HAP-1 (cell line): Measurements from ENCODE around the gene GARNL3.

Experiments used
- DNase-seq, 2 experiments: peaks; one replicate each; pipeline ENCODE4 v3.0.0-alpha.2; 2016 to 2020; ENCODE audit warnings: low spot score in 2 of 2
- H3K27me3 ChIP-seq: fragments of 250-450 bp; sonication (Bioruptor Pico); 2 replicates; pipeline ENCODE4 v1.5.1; 2020; ENCODE audit warnings: low read depth, mild to moderate bottlenecking, moderate library complexity
- H3K36me3 ChIP-seq: fragments of 250-450 bp; sonication (Bioruptor Pico); replicated peaks from 2 replicates; pipeline ENCODE4 v1.5.1; 2020; ENCODE audit warnings: mild to moderate bottlenecking
- H3K4me1 ChIP-seq: fragments of 250-450 bp; sonication (Bioruptor Pico); 2 replicates; pipeline ENCODE4 v1.5.1; 2020; ENCODE audit warnings: mild to moderate bottlenecking
- H3K4me3 ChIP-seq: fragments of 250-450 bp; sonication (Bioruptor Pico); 2 replicates; pipeline ENCODE4 v1.5.1; 2020; ENCODE audit warnings: mild to moderate bottlenecking, moderate library complexity
- H3K9me3 ChIP-seq: fragments of 250-450 bp; sonication (Bioruptor Pico); 2 replicates; pipeline ENCODE4 v1.5.1; 2020; ENCODE audit warnings: mild to moderate bottlenecking, moderate library complexity
- in situ Hi-C: fragments of 300-500 bp; cut with MboI; formaldehyde crosslinking; loops from 3 replicates; pipeline ENCODE4 v1.14.3; 2020; ENCODE audit warnings: low sequenced_read_pairs, inconsistent platforms, mixed read lengths

Gene GARNL3

GRCh38 chr9:127293328-127293727 lies 28.8 kb downstream of the GARNL3 start:
- no peak overlapping the region for H3K4me3 ChIP-seq
- in situ Hi-C loops, result no loop called here
- H3K9me3 ChIP-seq, result no peaks in the 10 kb centered on the region

GRCh38 chr9:127293767-127294166 lies 29.2 kb downstream of the GARNL3 start:
- no peaks in the 10 kb centered on the region for H3K36me3 ChIP-seq
- H3K4me3 ChIP-seq, result no peak overlapping the region
- H3K4me1 ChIP-seq, result no peaks in the 10 kb centered on the region
- in situ Hi-C loops, result no loop called here
- H3K9me3 ChIP-seq, result no peaks in the 10 kb centered on the region
- H3K27me3 ChIP-seq, result no peaks in the 10 kb centered on the region
- no peak for DNase-seq

More at GRCh38 chr9:127293328-127293727, 28.8 kb downstream of the GARNL3 start:
- DNase-seq, result no peak
- Histone ChIP-seq H3K27me3 (no peaks in the 10 kb centered on the region), H3K4me1 (no peaks in the 10 kb centered on the region), H3K36me3 (no peaks in the 10 kb centered on the region)

- no peak for DNase-seq
- no peaks in the 10 kb centered on the region for H3K9me3 ChIP-seq
- H3K27me3 ChIP-seq, result no peaks in the 10 kb centered on the region
- H3K4me1 ChIP-seq, result no peaks in the 10 kb centered on the region
- no peaks in the 10 kb centered on the region for H3K36me3 ChIP-seq
- H3K4me3 ChIP-seq, result no peak overlapping the region
- in situ Hi-C loops, result no loop called here
Observed at GRCh38 chr9:127295005-127295404, 30.4 kb downstream of the GARNL3 start.

- no peaks in the 10 kb centered on the region for H3K9me3 ChIP-seq
- no peaks in the 10 kb centered on the region for H3K27me3 ChIP-seq
- no peak overlapping the region for H3K4me3 ChIP-seq
- H3K4me1 ChIP-seq, result no peaks in the 10 kb centered on the region
- in situ Hi-C loops, result no loop called here
- DNase-seq, result no peak
- H3K36me3 ChIP-seq, result no peaks in the 10 kb centered on the region
Observed at GRCh38 chr9:127300886-127301447, 36.4 kb downstream of the GARNL3 start.

GRCh38 chr9:127303830-127304229 lies 39.3 kb downstream of the GARNL3 start:
- H3K36me3 ChIP-seq, result no peaks in the 10 kb centered on the region
- H3K9me3 ChIP-seq, result no peaks in the 10 kb centered on the region
- H3K4me1 ChIP-seq, result peaks cover 4% of the 10 kb centered on the region
- in situ Hi-C loops, result no loop called here
- DNase-seq, result no peak
- H3K27me3 ChIP-seq, result no peaks in the 10 kb centered on the region
- no peak overlapping the region for H3K4me3 ChIP-seq

GRCh38 chr9:127305206-127305837 lies 40.7 kb downstream of the GARNL3 start:
- in situ Hi-C loops, result no loop called here
- DNase-seq, result no peak
- H3K36me3 ChIP-seq, result no peaks in the 10 kb centered on the region
- no peak overlapping the region for H3K4me3 ChIP-seq
- no peaks in the 10 kb centered on the region for H3K9me3 ChIP-seq
- no peaks in the 10 kb centered on the region for H3K27me3 ChIP-seq
- H3K4me1 ChIP-seq, result peaks cover 18% of the 10 kb centered on the region

GRCh38 chr9:127305838-127306226 lies 41.3 kb downstream of the GARNL3 start:
- Histone ChIP-seq H3K4me1 (peaks cover 18% of the 10 kb centered on the region), H3K27me3 (no peaks in the 10 kb centered on the region), H3K9me3 (no peaks in the 10 kb centered on the region), H3K4me3 (no peak overlapping the region), H3K36me3 (no peaks in the 10 kb centered on the region)
- DNase-seq, result no peak
- in situ Hi-C loops, result no loop called here

- Histone ChIP-seq H3K4me1 (peaks cover 18% of the 10 kb centered on the region), H3K9me3 (no peaks in the 10 kb centered on the region), H3K4me3 (no peak overlapping the region), H3K36me3 (no peaks in the 10 kb centered on the region), H3K27me3 (no peaks in the 10 kb centered on the region)
- DNase-seq, result no peak
- in situ Hi-C loops, result no loop called here
Observed at GRCh38 chr9:127307802-127308201, 43.2 kb downstream of the GARNL3 start.

- H3K36me3 ChIP-seq, result no peaks in the 10 kb centered on the region
- H3K4me3 ChIP-seq, result no peak overlapping the region
- in situ Hi-C loops, result no loop called here
- no peak for DNase-seq
- peaks cover 18% of the 10 kb centered on the region for H3K4me1 ChIP-seq
- no peaks in the 10 kb centered on the region for H3K27me3 ChIP-seq
- no peaks in the 10 kb centered on the region for H3K9me3 ChIP-seq
Observed at GRCh38 chr9:127308652-127309434, 44.3 kb downstream of the GARNL3 start.

- in situ Hi-C loops, result no loop called here
- peaks cover 18% of the 10 kb centered on the region for H3K4me1 ChIP-seq
- peak in 1 of 2 experiments; percentile 74 for DNase-seq
- no peaks in the 10 kb centered on the region for H3K9me3 ChIP-seq
- no peak overlapping the region for H3K4me3 ChIP-seq
- no peaks in the 10 kb centered on the region; the same call in 1 of the 2 replicates for H3K36me3 ChIP-seq
- no peaks in the 10 kb centered on the region for H3K27me3 ChIP-seq
Observed at GRCh38 chr9:127309715-127310114, 45.1 kb downstream of the GARNL3 start.

GRCh38 chr9:127311239-127311741 lies 46.7 kb downstream of the GARNL3 start:
- peaks cover 18% of the 10 kb centered on the region for H3K4me1 ChIP-seq
- peak in 1 of 2 experiments; percentile 33 for DNase-seq
- no peaks in the 10 kb centered on the region for H3K9me3 ChIP-seq
- H3K4me3 ChIP-seq, result no peak overlapping the region
- no peaks in the 10 kb centered on the region; the same call in 1 of the 2 replicates for H3K36me3 ChIP-seq
- no peaks in the 10 kb centered on the region for H3K27me3 ChIP-seq
- in situ Hi-C loops, result no loop called here

- Histone ChIP-seq H3K27me3 (no peaks in the 10 kb centered on the region), H3K9me3 (no peaks in the 10 kb centered on the region), H3K36me3 (no peaks in the 10 kb centered on the region; the same call in 1 of the 2 replicates), H3K4me3 (no peak overlapping the region), H3K4me1 (peaks cover 18% of the 10 kb centered on the region)
- no peak for DNase-seq
- in situ Hi-C loops, result no loop called here
Observed at GRCh38 chr9:127313042-127313560, 48.5 kb downstream of the GARNL3 start.

- no peaks in the 10 kb centered on the region for H3K9me3 ChIP-seq
- H3K4me1 ChIP-seq, result peaks cover 3% of the 10 kb centered on the region
- no peaks in the 10 kb centered on the region; the same call in 1 of the 2 replicates for H3K36me3 ChIP-seq
- in situ Hi-C loops, result no loop called here
- H3K4me3 ChIP-seq, result no peak overlapping the region
- H3K27me3 ChIP-seq, result no peaks in the 10 kb centered on the region
- no peak for DNase-seq
Observed at GRCh38 chr9:127314911-127315310, 50.3 kb downstream of the GARNL3 start.
